ENCODE data around the gene NEURL1B. TPM values are rescaled to one million over a fixed set of nuclear protein-coding genes. Genes with fewer than 3 reads are reported as not detected.

NEURL1B gene
- total and polyA plus RNA-seq, 12 donors: 14.4 to 45.8 (median 21.6) TPM

DNA sequence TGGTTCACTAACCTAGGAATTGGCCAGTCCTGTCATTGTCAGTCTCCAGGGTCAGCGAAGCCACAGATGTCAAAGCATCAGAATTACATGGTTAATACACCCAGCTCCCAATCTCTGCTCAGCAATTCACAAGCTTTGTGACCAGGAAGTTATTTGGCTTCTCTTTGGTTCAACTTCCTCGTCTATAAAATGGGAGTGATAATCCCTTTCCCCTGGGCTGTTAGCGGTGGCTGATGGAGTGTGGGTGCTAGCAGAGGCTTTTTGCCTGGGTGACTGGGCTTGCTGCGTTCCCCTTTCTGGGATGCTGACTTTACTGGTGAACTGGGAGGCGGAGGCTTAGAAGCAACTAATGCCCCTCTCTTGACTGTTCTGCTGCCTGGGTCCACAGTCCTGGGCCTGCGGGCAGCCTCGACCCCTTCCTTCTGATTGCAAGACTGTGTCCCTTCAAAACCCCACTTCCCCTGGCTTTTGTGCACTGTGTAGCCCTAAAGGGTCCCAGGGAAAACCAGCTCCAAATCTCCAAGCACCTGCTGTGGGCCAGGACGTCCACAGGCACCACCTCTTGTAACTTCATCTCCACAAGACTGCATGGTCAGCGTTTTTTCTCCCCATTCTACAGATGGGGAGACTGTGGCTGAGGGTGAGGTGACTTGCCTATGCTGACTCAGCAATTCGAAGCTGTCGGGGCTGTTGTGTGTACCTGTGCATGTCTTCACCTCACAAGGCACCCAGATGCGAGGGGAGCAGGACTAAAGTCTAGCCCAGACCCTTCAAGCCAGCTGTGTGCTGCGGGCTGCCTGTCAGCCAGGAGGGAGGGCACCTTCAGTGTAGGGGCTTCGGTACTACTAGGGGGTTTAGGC lies 45.2 kb upstream of the NEURL1B start:
- Histone ChIP-seq H3K4me3 (no peak overlapping the region), H3K4me1 (peaks cover 0 to 35% (median 18%) of the 10 kb centered on the region in 9 donors), H3K27me3 (no peaks in the 10 kb centered on the region), H3K9me3 (no peaks in the 10 kb centered on the region), H3K27ac (peak overlapping the region in 3 of 10 donors; percentile 15 to 30 (median 26)), H3K36me3 (no peaks in the 10 kb centered on the region)
- ATAC-seq: no peak
- 87 to 90% methylated on average over 14 of the region's 14 CpGs for WGBS, 2 donors
- DNase-seq: no peak
- TF ChIP-seq, protein P1, sequence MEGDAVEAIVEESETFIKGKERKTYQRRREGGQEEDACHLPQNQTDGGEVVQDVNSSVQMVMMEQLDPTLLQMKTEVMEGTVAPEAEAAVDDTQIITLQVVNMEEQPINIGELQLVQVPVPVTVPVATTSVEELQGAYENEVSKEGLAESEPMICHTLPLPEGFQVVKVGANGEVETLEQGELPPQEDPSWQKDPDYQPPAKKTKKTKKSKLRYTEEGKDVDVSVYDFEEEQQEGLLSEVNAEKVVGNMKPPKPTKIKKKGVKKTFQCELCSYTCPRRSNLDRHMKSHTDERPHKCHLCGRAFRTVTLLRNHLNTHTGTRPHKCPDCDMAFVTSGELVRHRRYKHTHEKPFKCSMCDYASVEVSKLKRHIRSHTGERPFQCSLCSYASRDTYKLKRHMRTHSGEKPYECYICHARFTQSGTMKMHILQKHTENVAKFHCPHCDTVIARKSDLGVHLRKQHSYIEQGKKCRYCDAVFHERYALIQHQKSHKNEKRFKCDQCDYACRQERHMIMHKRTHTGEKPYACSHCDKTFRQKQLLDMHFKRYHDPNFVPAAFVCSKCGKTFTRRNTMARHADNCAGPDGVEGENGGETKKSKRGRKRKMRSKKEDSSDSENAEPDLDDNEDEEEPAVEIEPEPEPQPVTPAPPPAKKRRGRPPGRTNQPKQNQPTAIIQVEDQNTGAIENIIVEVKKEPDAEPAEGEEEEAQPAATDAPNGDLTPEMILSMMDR (IDR thresholded peaks at IDR 0.05): no peak
- intact Hi-C loops (cut with DNase I): loop anchor here in 4 of 10 donors (5.0 to 10.0 kb wide), 3 partner anchors 46 to 99 kb away; partner anchors contain the start of gene NEURL1B (in 1 of the 4)

DNA sequence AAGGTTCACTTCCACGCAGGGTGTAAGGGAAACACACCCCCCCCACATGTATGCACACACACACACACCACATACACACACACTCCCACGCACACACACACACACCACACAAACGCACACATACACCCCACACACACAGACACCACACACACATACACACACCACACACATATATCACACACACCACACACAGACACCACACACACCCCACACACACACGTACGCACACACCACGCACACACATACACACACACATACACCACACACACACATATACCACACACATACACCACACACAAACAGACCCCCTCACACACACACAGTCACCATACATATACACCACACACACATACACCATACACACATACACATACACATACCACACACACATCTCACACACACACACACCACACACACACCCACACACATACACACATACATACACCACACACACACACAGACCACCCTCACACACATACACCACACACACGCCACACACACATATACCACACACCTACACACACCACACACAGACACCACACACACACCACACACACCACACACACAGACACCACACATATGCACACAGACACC lies 44.3 kb upstream of the NEURL1B start:
- H3K4me1 ChIP-seq: peaks cover 0 to 44% (median 21%) of the 10 kb centered on the region in 9 donors
- WGBS, 2 donors: 90 to 96% methylated on average over 6 to 7 of the region's 7 CpGs
- H3K9me3 ChIP-seq: no peaks in the 10 kb centered on the region
- intact Hi-C loops (cut with DNase I): loop anchor here in 4 of 10 donors (5.0 to 10.0 kb wide), 3 partner anchors 46 to 98 kb away; partner anchors contain the start of gene NEURL1B (in 1 of the 4)
- H3K4me3 ChIP-seq: no peak overlapping the region
- TF ChIP-seq, protein P1 (IDR thresholded peaks at IDR 0.05): no peak
- ATAC-seq (peak in 1 of 8 donors; percentile 7), DNase-seq (no peak)
- H3K36me3 ChIP-seq: no peaks in the 10 kb centered on the region
- H3K27ac ChIP-seq: peak overlapping the region in 1 of 10 donors; percentile 30
- no peaks in the 10 kb centered on the region for H3K27me3 ChIP-seq

DNA sequence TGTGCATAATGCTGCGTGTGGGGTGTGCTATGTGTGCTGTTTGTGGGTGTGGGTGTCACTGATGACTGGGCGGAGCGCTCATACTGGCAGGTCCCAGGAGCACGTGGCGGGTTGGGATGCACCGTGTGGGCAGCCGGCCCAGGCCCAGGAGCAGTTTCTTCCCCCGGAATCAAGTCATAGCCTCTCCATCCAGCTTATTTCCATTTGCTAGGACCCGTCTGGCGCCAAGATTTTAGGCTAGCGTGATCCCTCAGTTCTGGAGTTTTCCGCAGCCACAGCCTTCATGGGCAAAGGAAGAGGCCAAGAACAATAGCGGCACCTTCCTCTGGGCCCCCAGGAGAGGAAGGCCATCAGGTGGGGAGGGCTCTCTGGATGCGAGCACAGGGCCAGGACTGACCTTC lies 43.3 kb upstream of the NEURL1B start:
- peak overlapping the region in 9 of 10 donors; percentile 6 to 96 (median 72) for H3K27ac ChIP-seq
- H3K4me3 ChIP-seq: no peak overlapping the region
- 62 to 77% methylated on average over 14 of the region's 14 CpGs for WGBS, 2 donors
- TF ChIP-seq, protein P1 (IDR thresholded peaks at IDR 0.05): no peak
- DNase-seq (peak; percentile 45 to 57), ATAC-seq (peak; percentile 41 to 86 (median 74))
- H3K4me1 ChIP-seq: peaks cover 5 to 54% (median 29%) of the 10 kb centered on the region in 9 donors
- intact Hi-C loops (cut with DNase I): loop anchor here in 4 of 10 donors (5.0 to 10.0 kb wide), 3 partner anchors 45 to 97 kb away; partner anchors contain the start of gene NEURL1B (in 1 of the 4)
- no peaks in the 10 kb centered on the region for H3K9me3 ChIP-seq
- H3K36me3 ChIP-seq: no peaks in the 10 kb centered on the region
- no peaks in the 10 kb centered on the region for H3K27me3 ChIP-seq
